PC-9 (cell line): Measurements from ENCODE around the gene SLCO6A1. TPM values are rescaled to one million over a fixed set of nuclear protein-coding genes. Genes with fewer than 3 reads are reported as not detected.

ENCODE experiments used
- BruUV-seq: library from RNA; stranded (reverse); fragments of 400-500 nt; replicated peaks from 2 replicates; lab custom pipeline; 2021; lab: Mats Ljungman, UMichigan
- CTCF ChIA-PET: fragments of 300-600 bp; sonication (Branson Sonifier 250); formaldehyde crosslinking; loops from one replicate; lab custom pipeline; 2022; ENCODE audit warnings: antibody characterized with exemption; lab: Charles Lee
- POLR2A ChIA-PET: fragments of 300-600 bp; sonication (Branson Sonifier 250); formaldehyde crosslinking; loops from one replicate; lab custom pipeline; 2022; ENCODE audit warnings: antibody characterized with exemption; ENCODE audit not compliant: unreplicated experiment; lab: Charles Lee
- DNase-seq, 2 experiments: peaks; one replicate each; pipeline versions ENCODE4 v3.0.0 to v3.0.0-alpha.2; 2015 to 2022; ENCODE audit warnings: mixed read lengths in 1 of 2
- H2AFZ ChIP-seq: fragments of 200-600 bp; sonication (generic); 2 replicates; pipeline ENCODE4 v1.8.1; 2017; ENCODE audit warnings: antibody characterized with exemption
- H3F3A ChIP-seq: fragments of 200-600 bp; sonication (generic); 2 replicates; pipeline ENCODE4 v1.8.1; 2017; ENCODE audit warnings: antibody characterized with exemption, mild to moderate bottlenecking, low read depth; ENCODE audit not compliant: insufficient read depth
- H3K27ac ChIP-seq: fragments of 200-600 bp; sonication (generic); 2 replicates; pipeline ENCODE4 v1.6.1; 2016; ENCODE audit warnings: mixed run types
- H3K27me3 ChIP-seq: fragments of 200-600 bp; sonication (generic); 2 replicates; pipeline ENCODE4 v1.6.1; 2016; ENCODE audit warnings: low read depth, mixed run types; ENCODE audit not compliant: insufficient read depth
- H3K36me3 ChIP-seq: fragments of 200-600 bp; sonication (generic); 2 replicates; pipeline ENCODE4 v1.6.1; 2016; ENCODE audit warnings: low read depth, mixed run types
- H3K4me1 ChIP-seq: fragments of 200-600 bp; sonication (generic); replicated peaks from 2 replicates; pipeline ENCODE4 v1.6.1; 2016; ENCODE audit warnings: mixed run types; ENCODE audit not compliant: insufficient read depth
- H3K4me2 ChIP-seq: fragments of 200-600 bp; sonication (generic); 2 replicates; pipeline ENCODE4 v1.6.1; 2017; ENCODE audit warnings: mixed run types
- H3K4me3 ChIP-seq: fragments of 200-600 bp; sonication (generic); 2 replicates; pipeline ENCODE4 v1.6.1; 2016; ENCODE audit warnings: mixed run types
- H3K79me2 ChIP-seq: fragments of 200-600 bp; sonication (generic); 2 replicates; pipeline ENCODE4 v1.6.1; 2017; ENCODE audit warnings: low read depth, mixed run types
- H3K9me2 ChIP-seq: fragments of 200-600 bp; sonication (generic); 2 replicates; pipeline ENCODE4 v1.8.1; 2017; ENCODE audit warnings: mild to moderate bottlenecking; ENCODE audit not compliant: insufficient read depth
- H3K9me3 ChIP-seq: fragments of 200-600 bp; sonication (generic); 2 replicates; pipeline ENCODE4 v1.8.1; 2016; ENCODE audit warnings: low read depth; ENCODE audit not compliant: insufficient read depth
- H4K20me1 ChIP-seq: fragments of 200-600 bp; sonication (generic); 2 replicates; pipeline ENCODE4 v1.8.1; 2017; ENCODE audit not compliant: insufficient read depth
- EZH2 ChIP-seq: fragments of 200-600 bp; sonication (generic); IDR thresholded peaks from 2 replicates; pipeline ENCODE4 v1.8.0; 2017; ENCODE audit warnings: antibody characterized with exemption, low read depth
- intact Hi-C: fragments of 100-400 bp; cut with micrococcal nuclease; formaldehyde crosslinking; loops from one replicate; pipeline ENCODE4 v1.10.0; 2022; ENCODE audit not compliant: unreplicated experiment
- total RNA-seq: library from RNA; stranded (reverse); gene quantifications from 2 replicates; pipeline ENCODE4 v1.2.3, GENCODE V29; 2021
- TF ChIP-seq, protein P1 (sequence below): fragments of 200-600 bp; sonication (generic); conservative IDR thresholded peaks from 2 replicates; pipeline ENCODE4 v1.6.1; 2017; ENCODE audit warnings: mixed run types, antibody characterized with exemption, mild to moderate bottlenecking, moderate library complexity

Gene SLCO6A1
- total RNA-seq, 1 experiment from 2014 or later = not detected

DNA sequence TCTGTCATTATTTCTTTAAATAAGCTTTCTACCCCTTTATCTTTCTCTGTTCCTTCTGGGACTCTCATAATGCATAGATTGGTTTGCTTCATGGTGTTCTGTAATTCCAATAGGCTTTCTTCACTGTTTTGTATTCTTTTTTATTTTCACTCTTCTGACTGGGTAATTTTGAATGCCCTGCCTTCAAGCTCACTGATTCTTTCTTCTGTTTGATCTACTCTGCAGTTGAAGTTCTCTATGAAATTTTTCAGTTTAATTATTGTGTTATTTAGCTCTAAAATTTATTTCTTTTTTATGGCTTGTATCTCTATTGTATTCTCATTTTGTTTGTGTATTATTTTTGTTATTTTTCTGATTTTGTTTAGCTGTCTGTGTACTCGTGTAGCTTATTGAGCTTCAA lies 113.4 kb downstream of the SLCO6A1 start:
- Histone ChIP-seq H3K4me2 (no peak overlapping the region), H3K9me3 (no peaks in the 10 kb centered on the region), H3K79me2 (no peaks in the 10 kb centered on the region), H3K27me3 (no peaks in the 10 kb centered on the region), H3K27ac (no peak overlapping the region), H3K4me3 (no peak overlapping the region), H3F3A (no peaks in the 10 kb centered on the region), H4K20me1 (no peaks in the 10 kb centered on the region), H3K36me3 (no peaks in the 10 kb centered on the region), H3K4me1 (no peaks in the 10 kb centered on the region), H2AFZ (no peak overlapping the region; the same call in 1 of the 2 replicates), H3K9me2 (no peaks in the 10 kb centered on the region; the same call in 1 of the 2 replicates)
- POLR2A ChIA-PET = no interaction called here
- CTCF ChIA-PET = interaction anchor here (0.7 kb wide), 1 partner anchor 521 kb away, joined by 5 read pairs; no protein-coding TSS in a partner anchor
- BruUV-seq = no TSS peak
- no peak for DNase-seq
- intact Hi-C loops = no loop called here
- TF ChIP-seq EZH2 = no peak
- TF ChIP-seq, protein P1, sequence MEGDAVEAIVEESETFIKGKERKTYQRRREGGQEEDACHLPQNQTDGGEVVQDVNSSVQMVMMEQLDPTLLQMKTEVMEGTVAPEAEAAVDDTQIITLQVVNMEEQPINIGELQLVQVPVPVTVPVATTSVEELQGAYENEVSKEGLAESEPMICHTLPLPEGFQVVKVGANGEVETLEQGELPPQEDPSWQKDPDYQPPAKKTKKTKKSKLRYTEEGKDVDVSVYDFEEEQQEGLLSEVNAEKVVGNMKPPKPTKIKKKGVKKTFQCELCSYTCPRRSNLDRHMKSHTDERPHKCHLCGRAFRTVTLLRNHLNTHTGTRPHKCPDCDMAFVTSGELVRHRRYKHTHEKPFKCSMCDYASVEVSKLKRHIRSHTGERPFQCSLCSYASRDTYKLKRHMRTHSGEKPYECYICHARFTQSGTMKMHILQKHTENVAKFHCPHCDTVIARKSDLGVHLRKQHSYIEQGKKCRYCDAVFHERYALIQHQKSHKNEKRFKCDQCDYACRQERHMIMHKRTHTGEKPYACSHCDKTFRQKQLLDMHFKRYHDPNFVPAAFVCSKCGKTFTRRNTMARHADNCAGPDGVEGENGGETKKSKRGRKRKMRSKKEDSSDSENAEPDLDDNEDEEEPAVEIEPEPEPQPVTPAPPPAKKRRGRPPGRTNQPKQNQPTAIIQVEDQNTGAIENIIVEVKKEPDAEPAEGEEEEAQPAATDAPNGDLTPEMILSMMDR = no peak

DNA sequence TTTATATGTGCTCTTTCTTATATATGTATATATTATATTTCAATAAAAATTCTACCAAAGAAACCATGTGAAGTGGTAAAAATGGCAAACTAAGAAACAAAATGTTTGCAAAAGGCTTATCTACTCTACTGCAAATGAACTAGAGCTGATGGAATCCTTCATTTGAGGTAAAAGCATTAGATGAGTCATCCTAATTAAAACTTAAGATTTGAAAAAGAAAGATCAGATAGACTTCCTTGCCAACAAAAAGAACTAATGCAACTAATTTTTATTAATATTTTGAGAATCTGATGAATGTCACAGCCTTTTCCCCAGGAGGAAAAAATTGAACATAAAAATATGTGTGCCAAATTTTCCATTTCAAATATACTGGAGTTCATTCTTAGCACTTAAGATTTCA lies 118.6 kb downstream of the SLCO6A1 start:
- intact Hi-C loops = no loop called here
- no peaks in the 10 kb centered on the region for H4K20me1 ChIP-seq
- H3K4me3 ChIP-seq = no peak overlapping the region
- no peak for DNase-seq
- no peak overlapping the region for H3K27ac ChIP-seq
- H3K9me3 ChIP-seq = no peaks in the 10 kb centered on the region
- H3K36me3 ChIP-seq = no peaks in the 10 kb centered on the region
- H3K79me2 ChIP-seq = no peaks in the 10 kb centered on the region
- H3F3A ChIP-seq = no peaks in the 10 kb centered on the region
- no peak for TF ChIP-seq EZH2
- TF ChIP-seq, protein P1 = no peak
- BruUV-seq = no TSS peak
- POLR2A ChIA-PET = no interaction called here
- H3K4me2 ChIP-seq = no peak overlapping the region
- no peak overlapping the region for H2AFZ ChIP-seq
- H3K9me2 ChIP-seq = no peaks in the 10 kb centered on the region; the same call in 1 of the 2 replicates
- CTCF ChIA-PET = interaction anchor here (0.7 kb wide), 1 partner anchor 12 kb away, joined by 3 read pairs; no protein-coding TSS in a partner anchor
- no peaks in the 10 kb centered on the region for H3K4me1 ChIP-seq
- H3K27me3 ChIP-seq = no peaks in the 10 kb centered on the region

DNA sequence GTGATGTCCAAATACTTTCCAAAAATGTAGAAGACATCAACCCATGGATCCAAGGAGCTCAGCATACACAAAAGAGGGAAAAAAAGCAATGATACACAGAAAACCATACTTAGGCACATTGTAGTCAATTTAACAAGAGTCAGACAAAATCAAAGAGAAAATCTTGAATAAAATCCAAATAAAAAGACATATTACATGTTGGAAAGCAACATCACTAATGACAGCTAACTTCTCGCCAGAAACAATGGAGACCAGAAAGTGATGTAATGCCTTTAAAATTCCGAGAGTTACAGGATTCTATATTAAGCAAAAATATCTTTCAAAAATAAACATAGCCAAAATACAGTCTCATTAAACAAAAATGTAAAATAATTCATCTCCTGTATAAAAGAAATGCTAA lies 122.9 kb downstream of the SLCO6A1 start:
- BruUV-seq = no TSS peak
- H3K27me3 ChIP-seq = no peaks in the 10 kb centered on the region
- H3F3A ChIP-seq = no peaks in the 10 kb centered on the region
- DNase-seq = no peak
- no peaks in the 10 kb centered on the region; the same call in 1 of the 2 replicates for H4K20me1 ChIP-seq
- no peak overlapping the region for H2AFZ ChIP-seq
- H3K4me2 ChIP-seq = no peak overlapping the region
- no peaks in the 10 kb centered on the region for H3K4me1 ChIP-seq
- TF ChIP-seq, protein P1 = no peak
- no peak for TF ChIP-seq EZH2
- no peaks in the 10 kb centered on the region for H3K79me2 ChIP-seq
- H3K36me3 ChIP-seq = no peaks in the 10 kb centered on the region
- POLR2A ChIA-PET = no interaction called here
- intact Hi-C loops = no loop called here
- H3K4me3 ChIP-seq = no peak overlapping the region
- CTCF ChIA-PET = no interaction called here
- no peak overlapping the region for H3K27ac ChIP-seq
- no peaks in the 10 kb centered on the region for H3K9me3 ChIP-seq
- H3K9me2 ChIP-seq = no peaks in the 10 kb centered on the region
